Activated T-helper 9 cell treated with anti-CD3 and anti-CD28 coated beads, Interleukin-2, amount 50 U/mL, for 16 hours (primary cell): Measurements from ENCODE around the gene PRKG2.
"Not testable (repeated sequence)": the region's sequence is repeated elsewhere in the genome, so short reads cannot be mapped to it uniquely, and the experiment has no call there.

Experiments
- DNase-seq: peaks from one replicate; pipeline ENCODE4 v3.0.0-alpha.2; 2020; ENCODE audit warnings: low read depth

The PRKG2 gene, protein sequence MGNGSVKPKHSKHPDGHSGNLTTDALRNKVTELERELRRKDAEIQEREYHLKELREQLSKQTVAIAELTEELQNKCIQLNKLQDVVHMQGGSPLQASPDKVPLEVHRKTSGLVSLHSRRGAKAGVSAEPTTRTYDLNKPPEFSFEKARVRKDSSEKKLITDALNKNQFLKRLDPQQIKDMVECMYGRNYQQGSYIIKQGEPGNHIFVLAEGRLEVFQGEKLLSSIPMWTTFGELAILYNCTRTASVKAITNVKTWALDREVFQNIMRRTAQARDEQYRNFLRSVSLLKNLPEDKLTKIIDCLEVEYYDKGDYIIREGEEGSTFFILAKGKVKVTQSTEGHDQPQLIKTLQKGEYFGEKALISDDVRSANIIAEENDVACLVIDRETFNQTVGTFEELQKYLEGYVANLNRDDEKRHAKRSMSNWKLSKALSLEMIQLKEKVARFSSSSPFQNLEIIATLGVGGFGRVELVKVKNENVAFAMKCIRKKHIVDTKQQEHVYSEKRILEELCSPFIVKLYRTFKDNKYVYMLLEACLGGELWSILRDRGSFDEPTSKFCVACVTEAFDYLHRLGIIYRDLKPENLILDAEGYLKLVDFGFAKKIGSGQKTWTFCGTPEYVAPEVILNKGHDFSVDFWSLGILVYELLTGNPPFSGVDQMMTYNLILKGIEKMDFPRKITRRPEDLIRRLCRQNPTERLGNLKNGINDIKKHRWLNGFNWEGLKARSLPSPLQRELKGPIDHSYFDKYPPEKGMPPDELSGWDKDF

GRCh38 chr4:81214881-81215868 is at the start of gene PRKG2:
Gene PRKG2 (minus strand): TSS chr4:81215222. CDS start chr4:81205047, 10,175 bp downstream.
- DNase-seq: no peak

GRCh38 chr4:81260443-81261101 is 45.5 kb upstream of the PRKG2 start:
- no peak for DNase-seq

DNA sequence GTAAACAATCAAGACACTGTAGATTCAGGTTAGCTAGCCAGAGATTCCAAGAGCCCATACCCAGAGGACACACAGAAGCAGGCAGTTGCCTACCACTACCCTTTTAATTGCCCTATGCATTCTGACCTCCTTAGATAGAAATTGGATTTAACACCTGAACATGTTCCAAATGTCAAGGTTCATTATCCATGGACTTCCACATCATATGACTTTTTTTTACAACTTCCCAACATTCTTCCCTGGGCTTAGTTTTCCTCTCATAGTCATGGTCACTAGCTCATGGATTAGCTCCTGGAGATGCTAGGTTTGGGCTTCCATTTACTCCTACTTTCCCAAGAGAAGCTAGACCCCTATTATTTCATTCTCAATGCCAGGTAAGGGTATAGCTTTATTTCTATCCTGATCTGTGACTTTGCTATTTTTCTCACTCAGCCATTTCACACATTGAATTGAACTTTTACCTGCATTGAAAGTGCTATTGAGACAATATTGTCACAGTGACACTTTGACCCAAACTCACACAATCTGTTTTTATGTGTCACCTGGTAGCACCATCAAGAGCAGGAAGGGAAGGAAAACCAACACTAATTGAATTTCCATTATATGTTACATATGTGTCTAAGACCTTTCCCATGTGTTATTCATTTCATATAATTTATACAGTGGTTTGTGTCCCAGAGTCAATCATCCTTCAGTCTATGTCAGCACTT is 44.0 kb upstream of the PRKG2 start:
- no peak for DNase-seq

GRCh38 chr4:81257816-81258215 is 42.8 kb upstream of the PRKG2 start:
- no peak for DNase-seq

GRCh38 chr4:81257021-81257420 is 42.0 kb upstream of the PRKG2 start:
- no peak for DNase-seq

DNA sequence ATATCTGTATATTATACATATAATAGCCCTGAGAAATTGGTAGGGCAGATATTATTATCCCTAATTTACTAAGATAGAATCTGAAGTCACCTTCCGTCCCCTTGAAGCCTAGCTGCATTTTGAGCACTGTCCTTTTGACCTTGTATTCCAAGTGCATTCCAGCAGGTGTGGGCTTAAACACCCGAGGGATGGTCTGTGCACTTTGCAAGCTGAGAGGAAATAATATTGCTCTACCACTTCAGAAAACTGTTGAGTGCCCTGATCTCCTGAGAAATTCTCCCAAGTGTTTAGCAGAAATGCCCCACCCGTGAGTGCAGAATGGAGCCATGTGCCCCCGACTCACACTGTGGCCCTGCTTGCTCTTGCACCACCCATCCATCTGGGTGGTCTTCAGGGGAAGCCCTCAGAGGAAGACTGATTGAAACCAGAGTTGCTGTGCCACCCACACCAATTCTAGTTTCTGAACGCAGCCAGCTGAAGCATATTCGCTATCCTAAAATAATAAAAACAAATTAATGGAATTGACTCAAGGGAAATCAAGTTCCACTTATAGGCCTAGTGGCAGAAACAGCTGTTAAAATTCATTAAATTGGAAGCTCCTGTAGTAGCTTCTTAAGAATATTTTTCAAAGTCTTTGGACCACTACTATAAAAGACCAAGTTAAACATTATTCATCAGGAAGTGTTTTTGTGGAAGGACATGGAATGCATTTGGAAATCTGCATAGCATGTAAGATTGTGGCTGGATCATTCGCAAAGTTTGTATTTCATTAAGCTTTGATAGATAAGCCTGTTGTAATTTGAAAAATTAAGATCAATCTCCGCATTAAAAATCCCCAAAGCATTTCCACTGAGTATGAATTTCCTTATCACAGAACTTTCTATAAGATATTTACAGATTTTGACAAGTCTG is 41.3 kb upstream of the PRKG2 start:
- no peak for DNase-seq

- no peak for DNase-seq
These were observed 40.5 kb upstream of the PRKG2 start for GRCh38 chr4:81255524-81255923.

DNA sequence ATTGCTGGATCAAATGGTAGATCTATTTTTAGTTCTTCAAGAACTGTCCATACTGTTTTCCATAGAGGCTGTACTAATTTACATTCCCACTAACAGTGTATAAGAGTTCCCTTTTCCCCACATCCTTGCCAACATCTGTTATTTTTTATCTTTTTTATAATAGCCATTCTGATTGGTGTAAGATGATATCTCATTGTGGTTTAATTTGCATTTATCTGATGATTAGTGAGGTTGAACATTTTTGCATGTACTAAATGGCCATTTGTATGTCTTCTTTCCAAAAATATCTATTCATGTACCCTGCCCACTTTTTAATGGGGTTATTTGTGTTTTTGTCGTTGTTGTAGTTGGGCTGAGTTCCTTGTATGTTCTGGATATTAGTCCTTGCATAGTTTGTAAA is 35.4 kb upstream of the PRKG2 start:
- DNase-seq: no peak

DNA sequence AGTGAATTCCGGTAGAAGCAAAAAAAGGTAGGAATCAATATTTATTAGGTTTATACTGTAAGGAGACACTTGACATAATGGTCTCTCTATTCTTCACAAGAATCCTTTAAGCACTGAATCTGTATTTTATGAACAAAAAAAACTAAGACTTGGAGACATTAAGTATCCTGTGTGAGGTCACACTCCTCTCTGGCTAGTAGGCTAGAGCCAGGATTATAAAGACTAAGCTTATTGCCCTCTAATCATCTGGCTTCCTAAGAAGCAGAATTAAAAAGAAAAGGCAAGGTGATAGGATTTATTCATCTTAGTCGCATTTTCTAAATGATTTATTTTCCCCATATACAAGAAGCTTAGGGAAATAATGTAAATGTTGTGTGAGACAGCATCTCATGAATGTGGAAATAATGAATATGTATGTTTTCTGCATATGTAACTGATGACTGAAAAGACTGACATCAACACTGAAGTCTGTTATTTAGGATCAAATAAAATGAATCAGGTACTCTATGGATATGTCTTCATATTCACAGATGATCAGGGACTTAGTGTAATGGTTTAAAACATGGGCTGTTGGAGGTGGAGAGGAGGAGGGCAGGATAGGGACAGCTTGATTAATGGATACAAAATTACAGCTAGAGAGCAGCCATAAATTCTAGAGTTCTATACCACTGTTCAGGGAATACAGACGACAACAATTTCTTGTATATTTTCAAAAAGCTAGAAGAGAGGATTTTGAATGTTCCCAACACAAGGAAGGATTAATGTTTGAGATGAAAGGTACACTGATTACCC is 30.4 kb upstream of the PRKG2 start:
- DNase-seq: no peak

- no peak for DNase-seq
These were observed 22.8 kb upstream of the PRKG2 start for GRCh38 chr4:81237791-81238190.

GRCh38 chr4:81235982-81236749 is 21.1 kb upstream of the PRKG2 start:
- no peak for DNase-seq

DNA sequence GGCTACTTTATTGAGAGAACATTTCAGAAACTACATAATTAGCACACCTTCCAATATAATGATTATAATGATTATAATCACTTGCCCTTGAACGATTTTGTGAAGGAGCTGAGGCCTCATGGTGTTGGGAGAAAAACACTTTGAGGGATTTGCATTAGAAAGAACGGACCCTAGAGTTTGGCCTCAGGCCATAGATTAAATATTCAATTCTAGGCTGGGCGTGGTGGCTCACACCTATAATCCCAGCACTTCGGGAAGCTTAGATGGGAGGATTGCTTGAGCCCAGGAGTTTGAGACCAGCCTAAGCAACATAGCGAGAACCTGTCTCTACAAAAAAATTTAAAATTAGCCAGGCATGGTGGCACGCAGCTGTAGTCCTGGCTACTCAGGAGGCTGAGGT is 12.9 kb upstream of the PRKG2 start:
- DNase-seq: no peak

- DNase-seq: no peak
These were observed 12.1 kb upstream of the PRKG2 start for GRCh38 chr4:81227138-81227537.

- DNase-seq: no peak
These were observed 10.2 kb upstream of the PRKG2 start for GRCh38 chr4:81225252-81225651.

- not testable (repeated sequence) for DNase-seq
These were observed 7.1 kb upstream of the PRKG2 start for GRCh38 chr4:81222082-81222472.

- no peak for DNase-seq
These were observed 6.5 kb upstream of the PRKG2 start for GRCh38 chr4:81221303-81222081.

DNA sequence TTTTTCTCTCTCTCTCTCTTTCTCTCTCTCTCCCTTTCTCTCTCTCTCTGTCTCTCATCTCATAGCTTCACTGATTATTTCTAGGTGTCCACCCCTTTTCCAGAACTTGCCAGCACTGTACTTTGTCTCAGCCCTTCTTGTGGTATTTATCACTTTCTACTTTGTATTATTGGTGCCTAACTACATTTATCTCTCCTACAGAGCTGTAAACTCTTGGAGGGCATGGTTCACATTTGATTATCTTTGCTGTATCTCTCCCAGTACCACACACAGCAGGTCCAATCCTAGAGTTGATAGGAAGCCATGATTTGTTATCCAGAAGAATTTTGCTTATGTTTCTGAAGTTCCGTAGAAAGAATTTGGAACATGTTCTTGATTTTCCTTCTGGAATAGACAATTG is 5.2 kb upstream of the PRKG2 start:
- no peak for DNase-seq

- no peak for DNase-seq
These were observed 3.2 kb upstream of the PRKG2 start for GRCh38 chr4:81218206-81218605.
